NOMO-1 treated with dmso at 0.1 percent for 144 hours (cell line): Measurements from ENCODE around the gene DHX16.

Experiments used
- DNase-seq: peaks from one replicate; lab custom pipeline; 2025; ENCODE audit not compliant: unreplicated experiment; lab: John Stamatoyannopoulos, UW

The DHX16 gene

DNA sequence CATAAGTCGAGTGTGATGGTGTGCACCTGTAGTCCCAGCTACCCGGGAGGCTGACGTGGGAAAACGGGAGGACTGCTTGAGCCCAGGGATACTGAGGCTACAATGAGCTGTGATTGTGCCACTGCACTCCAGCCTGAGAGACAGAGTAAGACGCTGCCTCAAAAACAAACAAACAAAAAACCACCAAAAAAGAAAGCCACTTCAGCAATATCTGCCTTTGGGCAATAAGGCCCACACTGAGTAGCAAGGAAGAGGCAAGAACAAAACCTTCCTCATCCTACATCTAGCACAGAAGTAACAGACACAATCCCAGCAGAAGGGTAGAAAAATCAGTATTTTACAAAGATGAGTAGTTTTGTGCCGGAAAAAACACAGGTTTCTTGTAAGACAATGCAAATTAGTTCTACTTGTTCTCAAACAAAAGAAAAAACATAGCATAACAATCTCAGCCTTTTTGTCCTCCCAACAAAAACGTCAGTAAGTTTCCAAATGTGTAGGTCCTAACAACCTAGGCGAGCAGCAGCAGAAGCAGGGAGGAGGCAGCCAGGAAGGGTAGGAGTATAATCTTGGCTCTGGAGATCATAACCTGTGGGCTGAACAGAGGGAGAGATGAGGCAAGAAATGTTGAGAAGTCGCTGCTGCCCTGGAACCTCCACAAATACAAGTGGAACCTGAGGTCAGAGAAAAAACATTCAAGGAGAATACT, 61.5 kb downstream of the DHX16 start:
- DNase-seq = no peak

DNA sequence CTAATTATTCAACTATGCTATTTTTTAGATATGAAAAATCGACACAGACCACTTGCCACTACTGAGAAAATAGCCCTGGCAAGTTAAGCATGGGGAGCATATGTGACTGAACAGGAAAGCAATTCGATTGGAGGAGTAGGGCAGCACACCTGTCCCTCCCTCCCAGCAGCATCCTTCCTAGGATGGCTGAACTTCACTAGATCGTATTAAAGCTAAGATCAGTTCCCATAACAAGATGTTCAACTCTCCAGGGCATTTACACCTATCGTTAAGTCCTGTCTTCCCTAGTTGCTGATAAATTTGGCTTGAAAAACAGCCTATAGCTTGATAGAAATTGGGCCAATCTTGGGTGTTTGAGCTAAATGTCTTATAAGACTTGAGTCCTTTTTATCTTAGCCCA, 62.7 kb downstream of the DHX16 start:
- DNase-seq = no peak

GRCh38 chr6:30603961-30604360, 68.8 kb downstream of the DHX16 start:
- no peak for DNase-seq
